HG03521 (cell line): ENCODE data around the gene POLN.
A peak's percentile ranks its signal among the peaks of the same experiment; 100 is the strongest.
"Not testable (repeated sequence)": the region's sequence is repeated elsewhere in the genome, so short reads cannot be mapped to it uniquely, and the experiment has no call there.

ENCODE experiments used
- ATAC-seq: cut with Tn5 transposase; IDR thresholded peaks from one replicate; pipeline ENCODE4 v1.9.1; 2021; ENCODE audit warnings: mild to moderate bottlenecking, moderate library complexity; ENCODE audit not compliant: unreplicated experiment

The POLN gene

DNA sequence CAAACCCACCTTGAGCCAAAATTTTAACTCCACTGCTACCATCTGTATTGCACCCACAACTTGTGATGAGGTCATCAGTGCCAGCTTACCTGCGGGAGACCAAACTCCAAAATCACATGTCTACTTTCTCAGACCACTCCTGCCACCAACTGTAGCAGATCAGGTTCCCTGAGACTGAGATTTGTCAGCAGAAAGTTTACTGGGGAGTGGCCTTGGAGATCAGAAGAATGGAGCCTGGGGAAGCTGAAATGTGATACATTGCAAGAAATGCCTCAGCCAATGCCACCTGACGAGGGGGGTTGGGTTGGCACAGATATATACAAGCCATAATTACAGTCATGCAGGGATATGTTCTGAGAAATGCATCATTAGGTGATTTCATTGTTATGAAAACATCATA is 19.1 kb downstream of the POLN start:
- ATAC-seq: no peak

DNA sequence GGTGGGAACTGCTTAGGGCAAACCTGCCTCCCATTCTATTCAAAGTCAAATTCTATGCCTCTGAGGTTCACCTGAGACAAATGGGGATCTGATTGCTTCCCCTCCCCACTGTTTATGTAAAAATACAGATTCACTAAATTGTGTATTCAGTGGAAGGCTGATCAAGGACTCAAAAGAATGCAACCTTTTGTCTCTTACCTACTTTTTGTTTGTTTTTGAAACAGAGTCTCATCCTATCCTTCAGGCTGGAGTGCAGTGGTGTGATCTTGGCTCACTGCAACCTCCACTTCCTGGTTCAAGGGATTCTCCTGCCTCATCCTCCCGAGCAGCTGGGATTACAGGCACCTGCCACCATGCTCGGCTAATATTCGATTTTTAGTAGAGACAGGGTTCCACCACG is 20.5 kb downstream of the POLN start:
- not testable (repeated sequence) for ATAC-seq

DNA sequence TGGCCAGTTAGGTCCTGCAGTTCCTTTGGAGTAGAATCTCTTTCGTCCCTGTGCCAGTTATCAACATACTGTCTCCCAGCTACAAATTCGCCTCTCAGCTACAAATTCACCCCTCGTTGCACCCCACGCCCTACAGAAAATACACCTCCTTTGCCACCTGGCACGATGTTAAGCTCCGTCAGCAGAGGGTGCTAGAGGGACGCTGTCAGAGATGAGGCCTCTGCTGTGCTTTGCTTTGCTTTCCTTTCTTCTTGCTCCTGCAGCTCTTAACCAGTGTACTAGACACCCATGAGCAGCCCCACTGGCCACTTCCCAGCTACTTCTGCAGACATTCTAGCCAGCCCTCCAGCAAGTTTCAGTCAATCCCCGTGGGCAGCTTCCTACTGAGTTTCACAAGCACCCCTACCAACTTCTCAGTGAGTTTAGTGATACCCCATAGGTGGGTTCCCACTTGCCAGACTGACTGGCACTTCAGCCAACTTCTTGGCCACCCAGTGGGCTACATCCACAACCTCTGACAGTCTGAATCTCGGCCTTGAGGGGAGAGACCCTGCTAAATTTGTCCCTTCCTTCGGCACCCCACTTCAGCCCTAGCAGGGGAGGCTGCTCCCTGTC is 21.8 kb downstream of the POLN start:
- peak; percentile 48 for ATAC-seq

DNA sequence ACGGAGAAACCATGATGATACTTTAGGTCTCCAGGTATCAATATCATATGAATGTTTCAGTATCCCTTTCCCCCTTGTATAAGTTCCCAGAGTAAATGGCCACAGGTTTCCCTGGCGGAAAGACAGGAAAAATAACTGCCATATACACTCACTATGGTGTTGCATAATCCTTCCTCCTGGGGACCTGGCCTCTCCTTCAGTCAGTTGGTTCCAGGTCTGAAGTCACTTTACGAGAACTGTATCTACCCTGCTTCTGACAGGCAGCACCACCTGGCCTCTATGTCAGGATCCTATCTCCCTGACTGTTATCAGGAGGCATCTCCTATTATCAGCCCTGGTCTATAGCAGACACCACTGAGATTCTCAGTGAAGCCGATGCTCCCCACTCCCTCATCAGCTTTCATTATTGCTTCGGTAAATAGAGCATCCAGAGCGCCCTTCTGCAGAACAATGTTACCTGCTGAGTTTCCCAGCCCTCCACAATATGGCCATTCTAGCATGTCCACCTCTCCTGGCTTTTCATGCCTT is 22.6 kb downstream of the POLN start:
- ATAC-seq: no peak

DNA sequence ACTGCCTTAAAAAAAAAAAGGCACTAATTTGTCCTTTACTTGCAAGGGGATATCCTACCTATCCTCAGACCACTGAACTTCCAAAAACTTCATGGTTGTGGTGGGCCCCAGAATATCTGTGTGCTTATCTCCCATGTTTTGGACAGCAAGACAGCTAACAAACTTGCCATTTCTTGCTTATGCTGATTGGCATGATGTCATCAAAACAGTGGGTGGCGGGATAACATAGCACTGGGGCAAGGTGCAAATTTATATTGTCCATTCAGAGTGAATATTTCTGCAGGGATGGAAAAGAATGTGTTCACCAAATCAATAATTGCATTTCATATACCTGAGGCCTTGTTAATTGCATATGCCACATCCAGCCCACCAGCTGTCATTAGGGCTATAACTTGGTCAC is 23.5 kb downstream of the POLN start:
- no peak for ATAC-seq

DNA sequence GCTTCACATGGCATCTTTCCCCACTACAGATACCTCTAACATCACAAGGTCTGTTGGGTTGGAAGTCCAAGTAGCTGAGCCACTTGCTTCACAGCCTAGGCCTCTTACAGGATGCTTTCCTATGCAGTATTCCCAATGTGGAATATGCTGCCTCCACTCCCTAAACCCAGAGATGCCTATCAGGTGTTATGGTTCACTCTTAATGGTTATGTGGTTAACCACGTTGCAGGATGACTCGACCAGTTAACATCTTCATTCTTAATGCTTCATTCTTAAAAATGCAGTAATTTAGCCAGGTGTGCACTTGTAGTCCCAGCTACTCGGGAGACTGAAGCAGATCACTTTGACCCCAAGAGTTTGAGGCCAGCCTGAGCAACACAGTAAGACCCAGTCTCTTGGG is 24.2 kb downstream of the POLN start:
- no peak for ATAC-seq

DNA sequence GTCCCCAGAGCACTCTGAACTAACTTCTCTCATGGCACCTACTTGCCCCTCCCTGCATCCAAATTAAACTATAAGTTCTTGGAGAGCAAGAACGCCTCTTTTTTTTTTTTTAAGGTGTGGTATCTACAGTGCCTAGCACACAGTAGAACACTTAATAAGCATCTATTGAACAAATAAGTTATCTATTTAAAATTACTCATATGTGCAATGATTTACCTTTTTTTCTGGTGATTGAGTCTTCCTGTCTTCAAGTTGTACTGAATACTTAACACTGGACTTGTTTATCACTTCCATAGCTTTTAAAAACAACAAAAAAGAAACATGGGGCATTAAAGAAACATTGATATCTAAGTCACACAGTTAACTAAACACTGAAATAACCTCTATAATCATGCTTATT is 29.1 kb downstream of the POLN start:
- no peak for ATAC-seq

DNA sequence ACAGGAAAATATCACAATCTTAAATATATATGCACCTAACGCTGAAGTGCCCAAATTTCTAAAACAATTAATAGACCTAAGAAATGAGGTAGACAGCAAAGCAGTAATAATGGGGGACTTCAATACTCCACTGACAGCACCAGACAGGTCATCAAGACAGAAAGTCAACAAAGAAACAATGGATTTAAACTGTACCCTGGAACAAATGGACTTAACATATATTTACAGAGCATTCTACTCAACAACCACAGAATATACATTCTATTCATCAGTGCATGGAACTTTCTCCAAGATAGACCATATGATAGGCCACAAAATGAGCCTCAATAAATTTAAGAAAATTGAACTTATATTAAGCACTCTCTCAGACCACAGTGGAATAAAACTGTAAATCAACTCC is 39.1 kb downstream of the POLN start:
- not testable (repeated sequence) for ATAC-seq

DNA sequence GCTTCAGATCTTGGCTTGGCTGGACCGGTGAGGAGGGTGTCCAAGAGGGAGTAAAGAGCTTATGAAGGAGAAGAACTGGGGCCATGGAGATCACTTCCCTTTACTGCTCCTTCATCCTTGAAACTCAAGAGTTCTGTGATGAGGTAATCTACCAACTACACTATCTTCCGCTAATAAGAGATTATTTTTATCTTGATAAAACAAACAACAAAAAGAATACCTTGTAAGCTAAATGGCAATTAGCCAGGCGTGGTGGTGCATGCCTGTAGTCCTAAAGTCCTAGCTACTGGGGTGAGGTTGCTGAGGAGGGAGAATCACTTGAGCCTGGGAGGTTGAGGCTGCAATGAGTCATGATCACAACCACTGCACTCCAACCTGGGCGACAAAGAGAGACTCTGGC is 47.4 kb downstream of the POLN start:
- no peak for ATAC-seq

DNA sequence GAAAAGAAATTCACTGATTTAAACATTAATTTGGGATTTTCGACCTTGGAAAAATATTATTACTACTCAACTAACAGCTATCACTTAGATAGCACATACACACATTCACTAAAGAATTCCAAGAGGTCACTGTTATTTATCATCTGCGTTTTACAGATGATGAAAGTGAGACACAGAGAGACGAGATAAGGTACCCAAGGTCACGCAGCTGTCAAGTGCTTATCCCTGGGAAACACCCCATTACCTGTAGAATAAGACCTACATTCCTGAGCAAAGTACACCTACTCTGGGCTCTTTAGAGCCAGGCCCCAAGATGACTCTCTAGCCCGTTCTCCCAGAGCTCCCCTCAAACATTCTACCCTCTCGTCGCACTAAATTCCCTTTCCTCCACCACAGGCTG is 48.6 kb downstream of the POLN start:
- no peak for ATAC-seq

DNA sequence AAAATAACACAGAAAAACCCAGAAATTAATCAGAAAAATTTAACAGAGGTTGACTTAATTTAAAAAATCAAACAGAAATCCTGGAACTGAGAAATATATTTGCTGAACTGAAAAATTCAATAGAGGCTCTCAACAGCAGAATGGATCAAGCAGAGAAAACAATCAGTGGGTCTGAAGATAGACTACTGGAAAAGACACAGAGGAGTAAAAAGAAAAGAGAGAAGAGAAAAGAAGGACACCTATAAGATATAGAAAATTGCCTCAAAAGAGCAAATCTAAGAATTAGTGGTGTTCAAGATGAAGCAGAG is 55.1 kb downstream of the POLN start:
- ATAC-seq: no peak

DNA sequence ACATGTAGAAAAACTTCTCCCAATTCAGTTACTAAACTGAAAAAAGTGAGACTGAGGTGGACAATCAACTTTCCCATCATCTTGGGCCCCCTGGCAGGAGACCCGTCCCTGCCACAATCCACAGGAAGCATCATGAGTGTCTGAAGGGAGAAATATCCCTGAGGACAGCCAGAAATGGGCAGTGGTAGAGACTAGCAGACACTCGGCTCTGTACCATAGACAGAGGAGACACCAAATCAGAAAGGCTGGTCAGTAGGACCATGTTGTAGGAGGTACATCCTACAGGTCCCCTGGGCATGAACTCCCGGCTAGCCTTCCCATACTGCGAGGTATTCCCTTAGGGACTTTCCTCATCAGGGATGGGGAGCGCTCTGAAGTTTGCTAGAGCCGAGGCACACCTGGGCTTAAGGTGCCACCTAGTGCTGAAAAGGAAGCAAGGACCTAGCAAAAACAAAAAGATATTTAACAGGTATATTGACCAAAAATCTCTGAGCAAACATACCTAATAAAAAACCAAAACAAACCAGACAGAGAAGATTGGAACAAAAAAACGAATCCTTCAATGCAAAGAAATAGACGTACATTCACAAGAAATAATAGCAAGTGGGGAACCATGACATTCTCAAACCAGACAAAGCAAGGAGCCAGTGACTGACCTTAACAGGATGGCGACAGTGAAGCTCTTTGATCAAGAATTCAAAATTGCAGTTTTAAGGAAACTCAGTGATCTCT is 55.6 kb downstream of the POLN start:
- no peak for ATAC-seq

DNA sequence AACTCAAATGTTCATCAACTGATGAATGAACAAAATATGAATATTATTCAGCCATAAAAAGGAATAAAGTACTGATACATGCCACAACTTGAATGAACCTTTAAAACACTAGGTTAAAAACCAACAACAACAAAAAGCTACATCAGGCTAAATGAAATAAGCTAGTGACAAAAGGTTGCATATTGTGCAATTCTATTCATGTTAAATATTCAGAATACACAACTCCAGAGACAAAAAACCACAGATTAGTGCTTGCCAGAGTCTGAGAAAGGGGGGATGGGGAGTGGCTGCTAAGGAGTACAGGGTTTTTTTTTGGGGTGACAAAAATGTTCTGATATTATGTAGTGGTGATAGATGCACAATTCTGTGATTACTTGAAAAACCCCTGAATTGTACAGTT is 58.5 kb downstream of the POLN start:
- ATAC-seq: no peak

DNA sequence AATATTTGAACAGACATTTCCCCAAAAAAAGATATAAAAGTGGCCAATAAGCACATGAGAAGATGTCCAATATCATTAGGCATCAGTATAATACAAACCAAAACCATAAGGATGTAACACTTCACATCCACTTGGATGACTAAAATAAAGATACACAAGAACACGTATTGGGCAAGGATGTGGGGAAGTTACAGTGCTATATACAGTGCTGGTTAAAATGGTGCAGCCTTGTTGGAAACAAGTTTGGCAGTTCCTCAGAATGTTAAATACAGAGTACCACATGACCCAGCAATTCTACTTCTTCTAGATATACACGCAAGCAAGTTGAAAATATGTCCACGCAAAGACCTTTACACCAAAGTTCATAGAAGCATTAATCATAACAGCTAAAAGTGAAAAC is 58.9 kb downstream of the POLN start:
- ATAC-seq: no peak

DNA sequence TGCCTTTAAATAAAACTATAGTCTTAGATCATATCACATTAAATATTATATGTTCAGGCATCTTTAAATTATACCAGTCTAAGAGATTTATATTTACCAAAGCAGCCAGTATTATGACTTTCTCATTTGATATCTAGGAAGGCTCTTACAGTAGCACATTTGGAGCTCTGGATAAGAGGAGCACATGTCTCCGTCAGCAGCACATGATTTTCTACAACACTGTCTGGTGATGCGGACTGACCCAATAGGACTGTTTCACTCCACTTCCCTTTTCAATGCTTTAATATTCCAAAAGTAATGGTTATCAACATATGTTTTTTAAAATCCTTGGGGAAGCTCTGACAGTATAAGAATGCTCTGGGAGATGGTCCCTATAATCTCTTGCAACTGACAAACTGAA is 61.5 kb downstream of the POLN start:
- no peak for ATAC-seq

DNA sequence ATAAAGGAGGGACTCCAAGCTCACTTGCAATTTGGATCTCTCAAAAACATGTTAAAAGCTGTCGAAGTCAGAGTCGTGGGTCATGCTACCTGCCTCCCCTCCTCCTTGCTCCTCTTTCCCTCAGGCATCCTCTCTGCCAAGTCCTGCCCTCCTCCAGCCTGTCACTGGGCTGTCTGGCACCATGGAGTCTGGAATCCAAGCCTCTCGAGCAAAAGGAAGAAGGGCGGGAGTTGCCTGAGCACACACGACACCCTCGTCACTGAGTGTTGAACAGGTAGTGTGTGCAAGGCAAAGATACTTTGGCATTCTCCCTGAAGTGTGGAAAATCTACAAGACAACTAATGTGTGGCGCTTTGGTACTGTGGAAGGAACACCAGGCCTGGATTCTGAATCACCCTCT is 62.2 kb downstream of the POLN start:
- ATAC-seq: no peak

DNA sequence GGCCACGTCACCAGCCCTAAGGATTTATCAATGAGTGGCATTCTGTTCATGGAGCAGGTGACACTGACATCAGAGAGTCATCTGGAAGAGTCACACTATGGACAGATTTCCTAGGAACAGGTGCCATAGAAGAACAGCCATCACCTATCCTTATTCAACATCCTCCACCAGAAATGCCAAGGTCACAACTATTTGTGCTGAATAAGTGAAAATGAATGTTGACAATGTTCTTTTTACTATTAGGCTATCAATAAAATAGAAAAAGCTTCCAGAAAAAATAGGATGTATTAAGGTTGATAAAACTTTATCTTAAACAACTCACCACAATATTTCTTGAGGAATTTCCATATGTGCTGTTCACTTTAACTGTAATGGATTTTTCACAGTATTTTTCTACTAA is 62.9 kb downstream of the POLN start:
- no peak for ATAC-seq

DNA sequence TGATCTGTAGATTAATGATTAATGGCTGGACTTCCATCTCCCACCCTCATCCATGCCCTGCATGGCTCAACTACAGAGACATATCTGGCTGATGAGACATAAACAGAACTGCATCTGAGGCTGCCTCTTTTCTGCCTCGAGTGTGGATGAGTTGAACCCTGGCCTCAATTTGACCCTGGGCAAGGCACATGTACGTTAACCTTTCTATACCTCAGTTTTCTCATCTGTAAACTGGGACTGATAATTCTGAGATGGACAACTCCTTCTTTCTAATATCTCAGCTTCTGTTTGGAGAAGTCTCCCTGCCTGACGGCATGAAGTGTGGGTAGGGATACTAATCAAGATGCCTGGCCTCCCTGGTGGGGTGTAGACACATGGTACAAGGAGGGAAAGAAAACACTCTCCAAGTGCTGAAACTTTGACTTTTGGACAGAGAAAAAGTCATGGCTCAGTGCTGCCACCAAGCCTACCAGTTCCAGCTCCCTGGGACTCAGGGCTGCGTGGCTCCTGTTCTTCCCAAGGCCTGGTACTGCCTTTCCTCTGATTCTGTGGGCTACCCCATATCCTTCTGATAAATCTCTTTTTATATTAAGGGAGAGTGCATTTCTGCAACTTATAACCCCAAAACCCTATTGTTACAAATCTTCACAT is 64.4 kb downstream of the POLN start:
- ATAC-seq: no peak

DNA sequence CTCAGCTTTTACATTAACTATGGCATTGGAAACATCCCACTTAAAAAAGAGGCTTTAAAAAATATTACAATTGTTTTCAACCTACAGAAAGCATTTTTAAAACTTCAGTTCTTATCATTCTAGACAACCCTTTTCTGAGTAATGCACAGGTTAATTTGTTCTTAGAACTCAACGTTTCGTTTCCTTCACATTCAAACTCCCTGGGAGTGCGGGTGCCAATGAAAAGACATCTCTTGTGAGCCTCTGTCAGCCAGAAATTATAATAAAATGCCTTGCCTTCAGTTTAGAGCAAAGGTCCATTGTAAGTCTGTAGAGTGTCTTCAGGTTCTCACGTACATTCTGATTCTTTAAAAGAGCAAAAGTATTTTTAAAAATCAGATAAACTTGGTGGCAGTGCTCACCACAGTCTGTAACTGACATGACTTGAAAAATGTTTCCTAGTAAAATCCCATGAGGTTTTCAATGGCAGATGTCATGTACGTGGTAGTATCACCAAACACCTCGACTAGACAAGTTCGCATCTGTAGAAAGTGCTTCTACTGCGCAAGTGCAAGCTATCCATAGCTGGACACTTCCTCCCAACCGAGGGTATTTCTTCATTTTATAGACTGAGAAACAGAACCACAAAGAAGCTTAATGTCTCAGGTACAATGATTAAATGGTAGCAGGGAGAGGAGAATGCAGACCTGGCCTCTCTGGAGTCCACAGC is 65.8 kb downstream of the POLN start:
- ATAC-seq: no peak

DNA sequence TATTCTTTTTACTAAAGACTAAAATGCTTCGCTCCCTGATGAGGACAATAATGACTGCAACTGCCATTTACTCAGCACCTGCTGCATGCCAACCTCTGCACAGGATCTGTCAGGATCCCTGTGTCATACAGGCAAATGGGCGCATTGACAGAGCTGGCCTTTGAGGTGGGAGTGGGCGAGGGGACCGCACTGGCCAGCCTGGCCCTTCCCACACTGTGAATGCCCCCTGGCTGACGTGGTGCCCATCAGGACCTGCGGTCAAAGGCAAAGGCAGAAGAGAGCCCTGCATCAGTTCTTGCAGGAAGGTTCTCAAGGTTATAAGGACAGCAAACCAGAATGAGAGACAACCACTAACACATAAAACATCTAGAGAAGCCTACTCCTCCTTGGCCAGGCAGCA is 67.9 kb downstream of the POLN start:
- no peak for ATAC-seq

DNA sequence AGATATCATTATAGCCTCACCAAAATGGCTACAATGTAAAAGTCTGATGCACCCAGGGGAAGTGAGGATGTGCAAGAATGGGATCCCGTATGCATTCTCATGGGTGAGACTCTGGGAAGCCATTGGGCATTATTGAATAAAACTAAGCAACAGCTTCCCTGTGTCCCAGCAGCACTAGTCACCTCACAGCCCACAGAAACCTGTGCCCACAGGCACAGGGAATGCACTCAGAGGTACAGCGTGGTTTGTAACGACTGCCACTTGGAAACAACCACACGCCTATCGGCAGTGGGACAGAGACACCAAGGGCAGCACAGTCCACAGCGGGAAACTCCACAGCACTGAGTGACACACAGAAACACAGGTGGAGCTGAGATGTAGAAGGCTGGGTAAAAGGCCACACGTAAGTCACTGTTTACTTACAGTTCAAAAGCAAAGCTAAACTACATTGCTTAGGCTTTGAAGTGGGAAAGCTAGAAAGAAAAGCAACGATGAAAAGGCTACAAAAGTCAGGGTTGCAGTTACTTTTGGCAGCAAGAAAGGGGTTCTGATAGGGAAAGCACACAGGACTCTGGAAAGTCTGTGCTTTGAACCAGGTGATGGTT is 69.2 kb downstream of the POLN start:
- no peak for ATAC-seq
